ENCODE measurements around the gene CCDC32.

CCDC32 gene

DNA sequence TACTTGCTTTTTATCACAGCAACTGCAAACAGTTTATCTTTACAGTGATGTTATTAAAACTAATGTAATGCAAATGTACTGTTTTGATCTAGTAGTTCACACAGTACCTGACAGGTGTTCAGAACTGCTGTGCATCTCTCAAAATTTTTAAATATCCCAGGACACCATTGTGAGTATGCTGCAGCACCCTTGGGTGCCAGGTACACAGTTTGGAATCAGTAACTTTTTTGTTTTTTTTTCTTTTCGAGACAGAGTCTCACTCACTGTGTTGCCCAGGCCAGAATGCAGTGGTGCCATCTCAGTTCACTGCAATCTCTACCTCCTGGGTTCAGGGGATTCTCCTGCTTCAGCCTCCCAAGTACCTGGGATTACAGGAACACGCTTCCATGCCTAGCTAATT lies 32.2 kb upstream of the CCDC32 start:
- in situ Hi-C loops (cut with HindIII; ENCODE audit: low sequenced_read_pairs), result no loop called here
- TF ChIP-seq, protein P1, sequence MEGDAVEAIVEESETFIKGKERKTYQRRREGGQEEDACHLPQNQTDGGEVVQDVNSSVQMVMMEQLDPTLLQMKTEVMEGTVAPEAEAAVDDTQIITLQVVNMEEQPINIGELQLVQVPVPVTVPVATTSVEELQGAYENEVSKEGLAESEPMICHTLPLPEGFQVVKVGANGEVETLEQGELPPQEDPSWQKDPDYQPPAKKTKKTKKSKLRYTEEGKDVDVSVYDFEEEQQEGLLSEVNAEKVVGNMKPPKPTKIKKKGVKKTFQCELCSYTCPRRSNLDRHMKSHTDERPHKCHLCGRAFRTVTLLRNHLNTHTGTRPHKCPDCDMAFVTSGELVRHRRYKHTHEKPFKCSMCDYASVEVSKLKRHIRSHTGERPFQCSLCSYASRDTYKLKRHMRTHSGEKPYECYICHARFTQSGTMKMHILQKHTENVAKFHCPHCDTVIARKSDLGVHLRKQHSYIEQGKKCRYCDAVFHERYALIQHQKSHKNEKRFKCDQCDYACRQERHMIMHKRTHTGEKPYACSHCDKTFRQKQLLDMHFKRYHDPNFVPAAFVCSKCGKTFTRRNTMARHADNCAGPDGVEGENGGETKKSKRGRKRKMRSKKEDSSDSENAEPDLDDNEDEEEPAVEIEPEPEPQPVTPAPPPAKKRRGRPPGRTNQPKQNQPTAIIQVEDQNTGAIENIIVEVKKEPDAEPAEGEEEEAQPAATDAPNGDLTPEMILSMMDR (IDR thresholded peaks at IDR 0.05; ENCODE audit: low read depth, low read length, missing control alignments), result no peak
- no peak overlapping the region for H3K4me3 ChIP-seq (ENCODE audit: low read depth, low read length)
- DNase-seq (ENCODE audit: low read depth), result no peak

DNA sequence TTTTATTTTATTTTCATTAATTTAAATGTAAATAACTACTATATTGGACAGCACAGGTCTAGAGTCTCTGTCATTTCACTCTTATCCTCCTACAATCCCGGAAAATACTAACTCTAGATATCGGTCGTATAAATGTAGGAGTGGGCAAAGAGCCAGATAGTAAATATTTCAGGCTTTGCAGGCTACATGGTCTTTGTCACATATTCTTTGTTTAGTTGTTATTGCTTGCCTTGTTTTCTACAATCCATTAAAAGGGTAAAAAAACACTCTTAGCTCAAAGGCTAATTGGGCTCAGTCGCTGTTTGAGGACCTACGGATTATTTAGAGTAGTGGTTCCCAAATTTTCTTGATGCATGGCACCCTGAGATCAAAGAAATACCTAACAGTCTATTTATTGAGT lies 30.9 kb upstream of the CCDC32 start:
- no peak for DNase-seq (ENCODE audit: low read depth)
- TF ChIP-seq, protein P1 (IDR thresholded peaks at IDR 0.05; ENCODE audit: low read depth, low read length, missing control alignments), result no peak
- peak overlapping the region; percentile 4 for H3K4me3 ChIP-seq (ENCODE audit: low read depth, low read length)
- in situ Hi-C loops (cut with HindIII; ENCODE audit: low sequenced_read_pairs), result no loop called here

DNA sequence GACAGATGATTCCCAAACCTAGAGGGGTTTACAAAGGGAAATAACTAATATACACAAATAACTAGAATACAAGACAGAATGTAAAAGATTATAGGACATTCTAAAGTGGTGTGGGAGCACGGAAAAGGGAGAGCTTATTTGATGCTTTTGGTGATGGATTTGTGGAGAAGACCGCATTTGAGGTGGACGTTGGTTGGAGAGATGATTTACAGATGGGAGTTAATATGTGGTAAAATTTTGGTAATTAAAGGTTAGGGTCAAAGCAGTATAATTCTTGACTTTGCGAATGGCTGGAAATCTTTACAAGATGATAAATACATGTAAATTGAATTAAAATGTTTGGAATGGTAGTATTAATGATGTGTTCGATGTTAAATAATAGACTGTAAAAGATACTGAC lies 30.4 kb upstream of the CCDC32 start:
- peak overlapping the region; percentile 83 for H3K4me3 ChIP-seq (ENCODE audit: low read depth, low read length)
- in situ Hi-C loops (cut with HindIII; ENCODE audit: low sequenced_read_pairs), result no loop called here
- TF ChIP-seq, protein P1 (IDR thresholded peaks at IDR 0.05; ENCODE audit: low read depth, low read length, missing control alignments), result no peak
- no peak for DNase-seq (ENCODE audit: low read depth)

DNA sequence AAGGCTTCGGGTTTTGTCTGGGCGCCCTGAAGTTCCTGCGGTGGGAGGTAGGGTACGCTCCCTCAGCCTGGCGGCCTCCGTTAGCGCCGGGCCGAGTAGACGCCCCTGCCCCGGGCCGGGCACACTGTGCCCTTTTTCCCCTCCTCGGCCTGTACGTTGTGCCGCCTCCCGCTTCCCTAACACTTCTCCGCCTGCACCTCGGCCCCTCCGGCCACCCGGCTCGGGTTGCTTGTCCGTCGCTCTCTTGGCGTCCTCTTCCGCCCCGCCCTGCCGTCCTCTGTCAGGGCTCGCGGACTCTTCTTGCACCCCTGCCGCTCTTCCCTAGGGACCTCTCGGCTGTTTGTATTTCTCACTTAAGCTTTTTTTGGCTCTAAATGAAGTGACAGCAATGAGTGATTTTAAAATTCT lies 29.6 kb upstream of the CCDC32 start:
- TF ChIP-seq, protein P1 (IDR thresholded peaks at IDR 0.05; ENCODE audit: low read depth, low read length, missing control alignments), result peak; percentile 34
- H3K4me3 ChIP-seq (ENCODE audit: low read depth, low read length), result peak overlapping the region; percentile 83
- in situ Hi-C loops (cut with HindIII; ENCODE audit: low sequenced_read_pairs), result no loop called here
- DNase-seq (ENCODE audit: low read depth), result no peak

DNA sequence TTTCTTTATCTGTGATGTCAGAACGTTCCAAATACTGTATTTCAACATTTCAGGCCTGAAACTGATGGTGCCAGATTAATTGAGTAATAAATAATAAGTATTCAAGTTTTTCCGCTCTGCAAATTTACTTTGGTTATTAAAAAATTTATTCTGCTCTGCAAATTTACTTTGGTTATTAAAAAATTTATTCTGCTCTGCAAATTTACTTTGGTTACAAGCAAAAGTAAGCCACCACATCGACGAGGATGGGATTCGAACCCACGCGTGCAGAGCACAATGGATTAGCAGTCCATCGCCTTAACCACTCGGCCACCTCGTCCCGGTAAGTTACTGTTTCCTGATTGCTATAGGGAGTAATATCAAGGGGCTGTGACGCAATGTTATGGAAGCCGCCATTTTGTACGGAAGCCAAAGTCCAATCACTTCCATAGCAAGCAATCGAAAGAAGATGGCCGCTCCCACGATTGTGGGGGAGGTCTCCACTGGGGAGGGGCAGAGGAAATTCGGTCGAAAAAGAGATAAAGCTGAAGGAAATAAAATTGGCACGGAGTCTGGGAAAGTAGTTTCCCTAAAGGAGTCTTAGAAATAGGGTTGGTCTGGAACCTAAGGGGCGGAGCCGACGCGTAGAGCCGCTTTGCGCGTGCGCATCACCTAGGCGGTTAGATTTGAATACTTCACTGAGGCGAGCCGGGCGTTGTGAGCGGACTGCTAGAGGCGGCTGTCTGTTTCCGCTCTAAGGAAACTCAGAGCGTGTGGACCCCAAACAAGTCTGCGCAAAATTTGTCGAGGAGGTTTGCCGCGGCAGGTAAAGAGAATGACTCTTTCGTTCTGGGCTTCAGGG lies 29.0 kb upstream of the CCDC32 start, which contains the start of gene KNL1:
Gene KNL1 (plus strand): TSS at position 662 of the 841 bp plus-strand sequence. CDS start 8,683 bp downstream, outside the sequence.
- TF ChIP-seq, protein P1 (IDR thresholded peaks at IDR 0.05; ENCODE audit: low read depth, low read length, missing control alignments), result no peak
- in situ Hi-C loops (cut with HindIII; ENCODE audit: low sequenced_read_pairs), result no loop called here
- H3K4me3 ChIP-seq (ENCODE audit: low read depth, low read length), result peak within 1 kb of the TSS; percentile 83
- peak; percentile 94 for DNase-seq (ENCODE audit: low read depth)

DNA sequence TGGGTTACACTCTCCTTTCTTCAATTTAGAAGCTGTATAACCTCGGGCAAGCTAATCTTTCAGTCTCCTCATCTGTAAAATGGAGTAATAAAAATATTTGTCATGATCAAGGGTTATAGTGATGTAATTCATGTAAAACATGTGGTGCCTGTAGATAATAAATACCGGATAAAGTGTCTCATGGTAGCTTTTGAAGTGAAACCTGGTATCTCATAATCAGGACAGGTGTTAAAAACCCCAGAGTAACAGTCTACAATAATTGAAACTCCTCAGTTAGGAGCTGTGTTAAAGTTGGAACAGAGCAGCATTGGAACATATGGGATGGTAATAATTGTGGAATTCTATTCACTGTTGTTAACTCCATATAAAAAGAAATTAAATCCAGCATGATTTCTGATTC lies 28.3 kb upstream of the CCDC32 start:
- TF ChIP-seq, protein P1 (IDR thresholded peaks at IDR 0.05; ENCODE audit: low read depth, low read length, missing control alignments), result no peak
- in situ Hi-C loops (cut with HindIII; ENCODE audit: low sequenced_read_pairs), result no loop called here
- H3K4me3 ChIP-seq (ENCODE audit: low read depth, low read length), result no peak overlapping the region
- DNase-seq (ENCODE audit: low read depth), result no peak
